ENCODE results near the gene LPP. TPM values are rescaled to one million over a fixed set of nuclear protein-coding genes. Genes with fewer than 3 reads are reported as not detected.

The LPP gene
- total RNA-seq, 5 donors from 2014 or later (not counting 1 experiment from before 2014, with no cell fraction given) = 23.8 to 82.6 (median 39.3) TPM

GRCh38 chr3:188480011-188480410 is 326.1 kb downstream of the LPP start:
- CTCF ChIA-PET = interaction anchor here in 1 of 2 donors (0.8 kb wide), 1 partner anchor 739 kb away, joined by 4 read pairs; no protein-coding TSS in a partner anchor

GRCh38 chr3:188482929-188483328 is 329.0 kb downstream of the LPP start:
- no peak overlapping the region for H3K27ac Mint-ChIP-seq
- H3K36me3 ChIP-seq (ENCODE audit: control insufficient read depth in 2 of 2, extremely low read depth in 1 of 2, insufficient read depth in 1 of 2, low read length in 1 of 2) = peaks cover 0 to 5% of the 10 kb centered on the region in 2 donors
- no peaks in the 10 kb centered on the region for H3K27me3 Mint-ChIP-seq
- DNase-seq (no peak), ATAC-seq (replicated peaks in 1 of 4) (no peak)
- H3K9me3 Mint-ChIP-seq = peaks cover 0 to 7% (median 0%) of the 10 kb centered on the region in 3 donors
- H3K4me1 ChIP-seq (ENCODE audit: control insufficient read depth in 1 of 2, extremely low read depth in 1 of 2, insufficient read depth in 2 of 2, low read length in 2 of 2) = peaks cover 0 to 2% of the 10 kb centered on the region in 2 experiments
- 0% methylated on average over 1 of the region's 4 CpGs for WGBS (ENCODE audit: insufficient coverage)
- POLR2A ChIA-PET = no interaction called here
- H3K27ac ChIP-seq (ENCODE audit: low read length) = no peak overlapping the region
- no peaks in the 10 kb centered on the region for H3K9me3 ChIP-seq
- H3K4me1 Mint-ChIP-seq = peaks cover 2 to 4% (median 2%) of the 10 kb centered on the region in 3 donors
- no peak overlapping the region for H3K4me3 Mint-ChIP-seq
- peaks cover 50% of the 10 kb centered on the region for H3K36me3 Mint-ChIP-seq
- CTCF ChIA-PET = interaction anchor here in 1 of 2 donors (0.6 kb wide), 1 partner anchor 127 kb away, joined by 3 read pairs; no protein-coding TSS in a partner anchor
- H3K4me3 ChIP-seq (ENCODE audit: control insufficient read depth in 1 of 2, extremely low read depth in 1 of 2, low read length in 1 of 2) = no peak overlapping the region
- no peaks in the 10 kb centered on the region for H3K27me3 ChIP-seq (replicated peaks in 1 of 2; ENCODE audit: control insufficient read depth in 2 of 2, extremely low read depth in 1 of 2, insufficient read depth in 2 of 2, low read length in 1 of 2)

More at GRCh38 chr3:188480011-188480410, 326.1 kb downstream of the LPP start:
- Mint-ChIP-seq H3K4me1 (peaks cover 4 to 9% (median 4%) of the 10 kb centered on the region in 3 donors), H3K27ac (no peak overlapping the region), H3K9me3 (peaks cover 0 to 7% (median 0%) of the 10 kb centered on the region in 3 donors), H3K27me3 (no peaks in the 10 kb centered on the region), H3K4me3 (no peak overlapping the region), H3K36me3 (peaks cover 38% of the 10 kb centered on the region)
- peaks cover 0 to 2% of the 10 kb centered on the region in 2 donors for H3K36me3 ChIP-seq (ENCODE audit: control insufficient read depth in 2 of 2, extremely low read depth in 1 of 2, insufficient read depth in 1 of 2, low read length in 1 of 2)
- POLR2A ChIA-PET = interaction anchor here in 1 of 2 donors (0.6 kb wide), 1 partner anchor 11 kb away, joined by 8 read pairs; no protein-coding TSS in a partner anchor
- H3K9me3 ChIP-seq = no peaks in the 10 kb centered on the region
- H3K4me3 ChIP-seq (ENCODE audit: control insufficient read depth in 1 of 2, extremely low read depth in 1 of 2, low read length in 1 of 2) = no peak overlapping the region
- 100% methylated on average over 1 of the region's 4 CpGs for WGBS (ENCODE audit: insufficient coverage)
- no peak overlapping the region for H3K27ac ChIP-seq (ENCODE audit: low read length)
- ATAC-seq (replicated peaks in 1 of 4) (no peak), DNase-seq (no peak)
- peaks cover 0 to 2% of the 10 kb centered on the region in 2 experiments for H3K4me1 ChIP-seq (ENCODE audit: control insufficient read depth in 1 of 2, extremely low read depth in 1 of 2, insufficient read depth in 2 of 2, low read length in 2 of 2)
- H3K27me3 ChIP-seq (replicated peaks in 1 of 2; ENCODE audit: control insufficient read depth in 2 of 2, extremely low read depth in 1 of 2, insufficient read depth in 2 of 2, low read length in 1 of 2) = no peaks in the 10 kb centered on the region

GRCh38 chr3:188486126-188486525 is 332.2 kb downstream of the LPP start:
- H3K9me3 Mint-ChIP-seq = peaks cover 0 to 7% (median 0%) of the 10 kb centered on the region in 3 donors
- no peak for DNase-seq
- POLR2A ChIA-PET = no interaction called here
- H3K36me3 ChIP-seq (ENCODE audit: control insufficient read depth in 2 of 2, extremely low read depth in 1 of 2, insufficient read depth in 1 of 2, low read length in 1 of 2) = peaks cover 0 to 5% of the 10 kb centered on the region in 2 donors
- peaks cover 64% of the 10 kb centered on the region for H3K36me3 Mint-ChIP-seq
- H3K27me3 Mint-ChIP-seq = no peaks in the 10 kb centered on the region
- no peak overlapping the region for H3K4me3 ChIP-seq (ENCODE audit: control insufficient read depth in 1 of 2, extremely low read depth in 1 of 2, low read length in 1 of 2)
- no CpG with 5 or more reads among the region's 5 CpGs for WGBS (ENCODE audit: insufficient coverage)
- H3K4me1 ChIP-seq (ENCODE audit: control insufficient read depth in 1 of 2, extremely low read depth in 1 of 2, insufficient read depth in 2 of 2, low read length in 2 of 2) = no peaks in the 10 kb centered on the region
- H3K27me3 ChIP-seq (replicated peaks in 1 of 2; ENCODE audit: control insufficient read depth in 2 of 2, extremely low read depth in 1 of 2, insufficient read depth in 2 of 2, low read length in 1 of 2) = no peaks in the 10 kb centered on the region
- no peak overlapping the region for H3K27ac Mint-ChIP-seq
- no peak overlapping the region for H3K27ac ChIP-seq (ENCODE audit: low read length)
- H3K4me1 Mint-ChIP-seq = peaks cover 2 to 9% (median 7%) of the 10 kb centered on the region in 3 donors
- no peaks in the 10 kb centered on the region for H3K9me3 ChIP-seq
- CTCF ChIA-PET = no interaction called here
- ATAC-seq (replicated peaks in 1 of 4) = no peak
- no peak overlapping the region for H3K4me3 Mint-ChIP-seq

- Histone ChIP-seq H3K9me3 (no peaks in the 10 kb centered on the region), H3K27ac (ENCODE audit: low read length) (no peak overlapping the region), H3K36me3 (ENCODE audit: control insufficient read depth in 2 of 2, extremely low read depth in 1 of 2, insufficient read depth in 1 of 2, low read length in 1 of 2) (peaks cover 0 to 5% of the 10 kb centered on the region in 2 donors), H3K4me1 (ENCODE audit: control insufficient read depth in 1 of 2, extremely low read depth in 1 of 2, insufficient read depth in 2 of 2, low read length in 2 of 2) (no peaks in the 10 kb centered on the region), H3K27me3 (replicated peaks in 1 of 2; ENCODE audit: control insufficient read depth in 2 of 2, extremely low read depth in 1 of 2, insufficient read depth in 2 of 2, low read length in 1 of 2) (no peaks in the 10 kb centered on the region), H3K4me3 (ENCODE audit: control insufficient read depth in 1 of 2, extremely low read depth in 1 of 2, low read length in 1 of 2) (no peak overlapping the region)
- ChIA-PET CTCF (no interaction called here), POLR2A (no interaction called here)
- no peaks in the 10 kb centered on the region for H3K27me3 Mint-ChIP-seq
- peaks cover 64% of the 10 kb centered on the region for H3K36me3 Mint-ChIP-seq
- ATAC-seq (replicated peaks in 1 of 4) (no peak), DNase-seq (no peak)
- no CpG with 5 or more reads among the region's 3 CpGs for WGBS (ENCODE audit: insufficient coverage)
- H3K9me3 Mint-ChIP-seq = peaks cover 0 to 2% (median 0%) of the 10 kb centered on the region in 3 donors
- H3K27ac Mint-ChIP-seq = no peak overlapping the region
- H3K4me3 Mint-ChIP-seq = no peak overlapping the region
- H3K4me1 Mint-ChIP-seq = peaks cover 2 to 9% (median 5%) of the 10 kb centered on the region in 3 donors
These were observed 333.0 kb downstream of the LPP start for GRCh38 chr3:188486952-188487351.

- Histone ChIP-seq H3K4me3 (ENCODE audit: control insufficient read depth in 1 of 2, extremely low read depth in 1 of 2, low read length in 1 of 2) (no peak overlapping the region), H3K27ac (ENCODE audit: low read length) (no peak overlapping the region), H3K4me1 (ENCODE audit: control insufficient read depth in 1 of 2, extremely low read depth in 1 of 2, insufficient read depth in 2 of 2, low read length in 2 of 2) (no peaks in the 10 kb centered on the region), H3K27me3 (replicated peaks in 1 of 2; ENCODE audit: control insufficient read depth in 2 of 2, extremely low read depth in 1 of 2, insufficient read depth in 2 of 2, low read length in 1 of 2) (no peaks in the 10 kb centered on the region), H3K36me3 (ENCODE audit: control insufficient read depth in 2 of 2, extremely low read depth in 1 of 2, insufficient read depth in 1 of 2, low read length in 1 of 2) (peaks cover 0 to 5% of the 10 kb centered on the region in 2 donors), H3K9me3 (no peaks in the 10 kb centered on the region)
- CTCF ChIA-PET = no interaction called here
- DNase-seq (no peak), ATAC-seq (replicated peaks in 1 of 4) (no peak)
- no peaks in the 10 kb centered on the region for H3K27me3 Mint-ChIP-seq
- whole genome bisulfite sequencing (ENCODE audit: insufficient coverage) = 90% methylated on average over 1 of the region's 5 CpGs
- H3K9me3 Mint-ChIP-seq = no peaks in the 10 kb centered on the region
- H3K27ac Mint-ChIP-seq = no peak overlapping the region
- peaks cover 60% of the 10 kb centered on the region for H3K36me3 Mint-ChIP-seq
- POLR2A ChIA-PET = no interaction called here
- no peak overlapping the region for H3K4me3 Mint-ChIP-seq
- H3K4me1 Mint-ChIP-seq = peaks cover 2 to 9% (median 5%) of the 10 kb centered on the region in 3 donors
These were observed 333.7 kb downstream of the LPP start for GRCh38 chr3:188487652-188488051.

GRCh38 chr3:188488801-188489200 is 334.8 kb downstream of the LPP start:
- H3K4me1 Mint-ChIP-seq = peaks cover 2 to 9% (median 5%) of the 10 kb centered on the region in 3 donors
- Histone ChIP-seq H3K27ac (ENCODE audit: low read length) (no peak overlapping the region), H3K27me3 (replicated peaks in 1 of 2; ENCODE audit: control insufficient read depth in 2 of 2, extremely low read depth in 1 of 2, insufficient read depth in 2 of 2, low read length in 1 of 2) (no peaks in the 10 kb centered on the region), H3K9me3 (no peaks in the 10 kb centered on the region), H3K36me3 (ENCODE audit: control insufficient read depth in 2 of 2, extremely low read depth in 1 of 2, insufficient read depth in 1 of 2, low read length in 1 of 2) (peaks cover 0 to 5% of the 10 kb centered on the region in 2 donors), H3K4me3 (ENCODE audit: control insufficient read depth in 1 of 2, extremely low read depth in 1 of 2, low read length in 1 of 2) (no peak overlapping the region), H3K4me1 (ENCODE audit: control insufficient read depth in 1 of 2, extremely low read depth in 1 of 2, insufficient read depth in 2 of 2, low read length in 2 of 2) (no peaks in the 10 kb centered on the region)
- 100% methylated on average over 2 of the region's 6 CpGs for WGBS (ENCODE audit: insufficient coverage)
- peaks cover 59% of the 10 kb centered on the region for H3K36me3 Mint-ChIP-seq
- H3K27me3 Mint-ChIP-seq = no peaks in the 10 kb centered on the region
- CTCF ChIA-PET = no interaction called here
- H3K27ac Mint-ChIP-seq = no peak overlapping the region
- POLR2A ChIA-PET = no interaction called here
- no peak for ATAC-seq (replicated peaks in 1 of 4)
- no peaks in the 10 kb centered on the region for H3K9me3 Mint-ChIP-seq
- DNase-seq = no peak
- H3K4me3 Mint-ChIP-seq = no peak overlapping the region

All from T-cell (primary cell).